RWPE2 (cell line): ENCODE data around the gene NALCN.

Experiments used
- ATAC-seq: fragments of 200-7000 bp; cut with Tn5 transposase; 3 replicates; pipeline ENCODE4 v1.9.1; 2021; ENCODE audit warnings: low read depth
- DNase-seq: peaks from one replicate; pipeline ENCODE4 v3.0.0-alpha.2; 2020; ENCODE audit warnings: low spot score
- H3K27ac ChIP-seq: fragments of 450-650 bp; 2 replicates; pipeline ENCODE4 v1.5.1; 2017; ENCODE audit warnings: mild to moderate bottlenecking; ENCODE audit not compliant: poor library complexity, severe bottlenecking
- H3K27me3 ChIP-seq: fragments of 250-450 bp; sonication (Bioruptor Pico); 2 replicates; pipeline ENCODE4 v1.5.1; 2021; ENCODE audit warnings: mild to moderate bottlenecking, moderate library complexity; ENCODE audit not compliant: insufficient read depth, poor library complexity, severe bottlenecking
- H3K36me3 ChIP-seq: fragments of 250-450 bp; sonication (Bioruptor Pico); 2 replicates; pipeline ENCODE4 v1.5.1; 2020; ENCODE audit warnings: low read depth, mild to moderate bottlenecking, moderate library complexity
- H3K4me1 ChIP-seq: fragments of 250-450 bp; sonication (Bioruptor Pico); 2 replicates; pipeline ENCODE4 v1.5.1; 2021; ENCODE audit warnings: mild to moderate bottlenecking, moderate library complexity; ENCODE audit not compliant: insufficient read depth, poor library complexity, severe bottlenecking
- H3K4me3 ChIP-seq: fragments of 250-450 bp; sonication (Bioruptor Pico); 2 replicates; pipeline ENCODE4 v1.5.1; 2021; ENCODE audit warnings: mild to moderate bottlenecking, moderate library complexity; ENCODE audit not compliant: severe bottlenecking
- H3K9me3 ChIP-seq: fragments of 250-450 bp; sonication (Bioruptor Pico); 2 replicates; pipeline ENCODE4 v1.5.1; 2021; ENCODE audit warnings: mild to moderate bottlenecking, moderate library complexity; ENCODE audit not compliant: severe bottlenecking
- CTCF ChIP-seq: fragments of 450-650 bp; IDR thresholded peaks from one replicate; pipeline ENCODE4 v1.5.1; 2017; ENCODE audit warnings: mild to moderate bottlenecking, moderate library complexity; ENCODE audit not compliant: poor library complexity, severe bottlenecking

NALCN gene

GRCh38 chr13:101210774-101211173 lies 205.5 kb downstream of the NALCN start:
- peak overlapping the region; percentile 68 for H3K27ac ChIP-seq
- H3K4me3 ChIP-seq: no peak overlapping the region
- H3K36me3 ChIP-seq: no peaks in the 10 kb centered on the region
- H3K9me3 ChIP-seq: no peaks in the 10 kb centered on the region
- TF ChIP-seq CTCF: no peak
- no peaks in the 10 kb centered on the region for H3K27me3 ChIP-seq
- peaks cover 32% of the 10 kb centered on the region for H3K4me1 ChIP-seq
- ATAC-seq (no peak), DNase-seq (no peak)

DNA sequence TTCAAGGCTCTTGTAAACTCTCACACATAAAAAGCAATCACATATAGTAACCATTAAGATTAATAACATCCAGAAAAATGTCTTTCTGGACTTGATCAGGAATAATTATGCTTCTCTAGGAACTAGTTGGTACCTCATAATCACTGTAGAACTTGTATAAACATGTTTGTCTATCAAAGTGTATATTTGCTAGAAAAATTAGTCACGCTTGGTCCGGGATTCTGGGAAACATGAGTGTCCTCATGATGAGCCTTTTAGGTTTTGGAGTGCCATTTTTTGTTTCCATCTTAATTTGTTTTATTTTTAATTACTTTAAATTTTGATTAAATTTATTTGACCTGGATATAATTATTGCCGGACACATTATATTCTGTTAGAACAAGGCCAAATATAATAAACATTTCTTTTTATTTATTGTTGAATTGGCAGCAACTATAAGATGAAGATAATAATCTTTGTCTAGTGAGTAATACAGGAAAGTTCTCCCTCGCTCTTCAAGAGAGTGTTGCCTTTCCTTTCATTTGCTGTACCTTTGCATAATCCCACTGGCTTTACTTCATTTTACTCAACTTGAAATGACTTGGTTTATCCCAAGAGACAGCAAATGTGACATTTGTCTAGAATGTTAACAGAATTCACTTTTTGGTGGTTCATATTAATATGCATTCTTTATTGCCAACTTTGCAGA lies 207.0 kb downstream of the NALCN start:
- ATAC-seq: peak; percentile 63; the same call in 1 of the 3 replicates
- Histone ChIP-seq H3K4me1 (peaks cover 32% of the 10 kb centered on the region), H3K27me3 (no peaks in the 10 kb centered on the region), H3K9me3 (no peaks in the 10 kb centered on the region), H3K4me3 (no peak overlapping the region), H3K36me3 (no peaks in the 10 kb centered on the region), H3K27ac (peak overlapping the region; percentile 68)
- no peak for TF ChIP-seq CTCF
- no peak for DNase-seq

GRCh38 chr13:101205408-101205807 lies 210.9 kb downstream of the NALCN start:
- TF ChIP-seq CTCF: no peak
- Histone ChIP-seq H3K4me3 (no peak overlapping the region), H3K4me1 (peaks cover 17% of the 10 kb centered on the region), H3K27ac (no peak overlapping the region), H3K27me3 (no peaks in the 10 kb centered on the region), H3K9me3 (no peaks in the 10 kb centered on the region), H3K36me3 (no peaks in the 10 kb centered on the region)
- DNase-seq (no peak), ATAC-seq (no peak)

GRCh38 chr13:101204270-101205020 lies 211.9 kb downstream of the NALCN start:
- no peak for DNase-seq

More at GRCh38 chr13:101204270-101205020, 211.9 kb downstream of the NALCN start:
- peaks cover 8% of the 10 kb centered on the region for H3K4me1 ChIP-seq
- TF ChIP-seq CTCF: no peak
- no peak overlapping the region for H3K4me3 ChIP-seq
- H3K27me3 ChIP-seq: no peaks in the 10 kb centered on the region
- no peak for ATAC-seq
- no peaks in the 10 kb centered on the region for H3K9me3 ChIP-seq
- no peak overlapping the region for H3K27ac ChIP-seq
- H3K36me3 ChIP-seq: no peaks in the 10 kb centered on the region
